Gastroesophageal sphincter (tissue), 4 donors: ENCODE data around the gene CLIP2. TPM values are rescaled to one million over a fixed set of nuclear protein-coding genes. Genes with fewer than 3 reads are reported as not detected.
"Not testable (repeated sequence)": the region's sequence is repeated elsewhere in the genome, so short reads cannot be mapped to it uniquely, and the experiment has no call there.

ENCODE experiments used
- ATAC-seq: fragments of 150-250 bp; one replicate; pipeline ENCODE4 v1.9.1; 2016; ENCODE audit warnings: mild to moderate bottlenecking, moderate library complexity
- H3K27ac ChIP-seq, 4 donors: fragments of 200-600 bp; sonication (generic) in 3 of 4; 1 replicate in 3 of 4; 2 replicates in 1 of 4; pipeline ENCODE4 v1.5.1; 2016 to 2019
- H3K27me3 ChIP-seq: fragments of 200-600 bp; sonication (generic); one replicate; pipeline ENCODE4 v1.5.1; 2019
- H3K36me3 ChIP-seq, 2 donors: fragments of 200-600 bp; sonication (generic); one replicate each; pipeline ENCODE4 v1.5.1; 2019; ENCODE audit warnings: control low read depth in 1 of 2
- H3K4me1 ChIP-seq, 3 donors: fragments of 200-600 bp; sonication (generic); 1 replicate in 2 of 3; 2 replicates in 1 of 3; pipeline ENCODE4 v1.5.1; 2016 to 2019; ENCODE audit warnings: control low read depth in 2 of 3
- H3K4me3 ChIP-seq, 2 donors: fragments of 200-600 bp; sonication (generic); one replicate each; pipeline ENCODE4 v1.5.1; 2019; ENCODE audit warnings: mild to moderate bottlenecking in 1 of 2, moderate library complexity in 1 of 2
- H3K9me3 ChIP-seq, 3 donors: fragments of 200-600 bp; sonication (generic); one replicate each; pipeline ENCODE4 v1.5.1; 2017 to 2019; ENCODE audit warnings: control low read depth in 2 of 3
- EP300 ChIP-seq: sonication (generic); formaldehyde crosslinking; IDR thresholded peaks from one replicate; pipeline ENCODE4 v1.6.1; 2017; ENCODE audit warnings: antibody characterized with exemption, mild to moderate bottlenecking
- POLR2A ChIP-seq, 2 donors: fragments of 450-650 bp; IDR thresholded peaks; one replicate each; pipeline ENCODE4 v1.6.1; 2017; ENCODE audit warnings: antibody characterized with exemption in 2 of 2, mild to moderate bottlenecking in 2 of 2, moderate library complexity in 1 of 2
- POLR2AphosphoS5 ChIP-seq: sonication (generic); formaldehyde crosslinking; IDR thresholded peaks from one replicate; pipeline ENCODE4 v1.6.1; 2017; ENCODE audit warnings: antibody characterized with exemption
- whole genome bisulfite sequencing, 2 donors: methylation state at CpG; one replicate each; pipeline ENCODE4 v1.1.5; 2018; ENCODE audit warnings: low coverage in 1 of 2; 5-methylcytosine and 5-hydroxymethylcytosine counted together
- total RNA-seq, 4 donors: library from RNA; depleted of rRNA; stranded (reverse); fragments of >200 nt; gene quantifications; one replicate each; pipeline ENCODE4 v1.1.0, GENCODE V29; 2016
- TF ChIP-seq, protein P1 (sequence below), 4 experiments: fragments of 200-600 bp in 2 of 4; fragments of 450-650 bp in 2 of 4; sonication (generic) in 1 of 4; IDR thresholded peaks; one replicate each; pipeline ENCODE4 v1.5.1; 2017 to 2019; ENCODE audit warnings: antibody characterized with exemption in 4 of 4, mild to moderate bottlenecking in 2 of 4, moderate library complexity in 2 of 4

The CLIP2 gene
- 10 to 100 TPM; 23.0 to 50.7 (median 35.5) TPM for total RNA-seq

DNA sequence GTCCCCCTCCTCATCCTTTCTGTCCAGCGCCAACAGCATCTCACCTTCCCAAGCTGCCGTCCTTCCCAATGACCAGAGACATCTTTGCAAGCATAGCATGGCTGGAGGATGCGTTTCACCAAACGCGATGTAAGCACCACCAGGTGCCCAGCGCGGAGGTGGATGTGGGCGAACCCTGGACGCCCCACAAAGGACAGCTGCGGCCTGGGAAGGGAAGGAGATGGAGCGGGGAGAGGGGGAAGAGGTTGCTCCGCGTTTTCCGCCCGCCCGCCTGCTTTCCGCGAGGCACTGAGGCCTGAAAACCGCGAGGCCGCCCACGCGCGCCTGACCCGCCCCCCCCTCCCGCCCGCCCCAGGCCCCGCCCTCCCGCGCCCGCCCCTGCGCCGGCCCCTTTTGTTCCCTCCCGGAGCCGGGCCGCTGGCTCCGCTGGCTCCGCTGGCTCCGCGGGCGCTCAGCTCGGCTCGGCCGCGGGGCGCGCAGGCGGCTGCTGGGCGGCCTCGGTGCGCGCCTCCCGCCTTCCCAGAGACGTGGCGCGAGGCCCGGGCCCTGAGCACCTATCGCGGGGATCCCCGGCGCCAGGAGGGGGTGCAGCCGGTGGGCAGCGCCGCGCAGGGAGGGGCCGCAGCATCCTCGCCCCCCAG lies at the start of gene CLIP2:
CLIP2 (plus strand) TSS at position 390 of the 641 bp plus-strand sequence. CDS start 28,140 bp downstream, outside the sequence.
- TF ChIP-seq EP300 = no peak
- TF ChIP-seq POLR2A (IDR thresholded peaks at IDR 0.05) = peak; percentile 33 to 37
- TF ChIP-seq POLR2AphosphoS5 = no peak
- TF ChIP-seq, protein P1, sequence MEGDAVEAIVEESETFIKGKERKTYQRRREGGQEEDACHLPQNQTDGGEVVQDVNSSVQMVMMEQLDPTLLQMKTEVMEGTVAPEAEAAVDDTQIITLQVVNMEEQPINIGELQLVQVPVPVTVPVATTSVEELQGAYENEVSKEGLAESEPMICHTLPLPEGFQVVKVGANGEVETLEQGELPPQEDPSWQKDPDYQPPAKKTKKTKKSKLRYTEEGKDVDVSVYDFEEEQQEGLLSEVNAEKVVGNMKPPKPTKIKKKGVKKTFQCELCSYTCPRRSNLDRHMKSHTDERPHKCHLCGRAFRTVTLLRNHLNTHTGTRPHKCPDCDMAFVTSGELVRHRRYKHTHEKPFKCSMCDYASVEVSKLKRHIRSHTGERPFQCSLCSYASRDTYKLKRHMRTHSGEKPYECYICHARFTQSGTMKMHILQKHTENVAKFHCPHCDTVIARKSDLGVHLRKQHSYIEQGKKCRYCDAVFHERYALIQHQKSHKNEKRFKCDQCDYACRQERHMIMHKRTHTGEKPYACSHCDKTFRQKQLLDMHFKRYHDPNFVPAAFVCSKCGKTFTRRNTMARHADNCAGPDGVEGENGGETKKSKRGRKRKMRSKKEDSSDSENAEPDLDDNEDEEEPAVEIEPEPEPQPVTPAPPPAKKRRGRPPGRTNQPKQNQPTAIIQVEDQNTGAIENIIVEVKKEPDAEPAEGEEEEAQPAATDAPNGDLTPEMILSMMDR (IDR thresholded peaks at IDR 0.05) = peak in 2 of 4 experiments; percentile 30 to 31
- Histone ChIP-seq H3K27ac (peak within 1 kb of the TSS; percentile 39 to 88 (median 82)), H3K4me3 (peak within 1 kb of the TSS; percentile 96 to 98), H3K4me1 (peaks cover 0 to 46% (median 14%) of the 10 kb centered on the region in 3 donors), H3K27me3 (no peaks in the 10 kb centered on the region), H3K9me3 (no peaks in the 10 kb centered on the region), H3K36me3 (no peaks in the 10 kb centered on the region)
- 0% methylated on average over 1 of the region's 67 CpGs; no CpG with 5 or more reads in 1 of the 2 donors for WGBS, 2 donors
- peak; percentile 93 for ATAC-seq

DNA sequence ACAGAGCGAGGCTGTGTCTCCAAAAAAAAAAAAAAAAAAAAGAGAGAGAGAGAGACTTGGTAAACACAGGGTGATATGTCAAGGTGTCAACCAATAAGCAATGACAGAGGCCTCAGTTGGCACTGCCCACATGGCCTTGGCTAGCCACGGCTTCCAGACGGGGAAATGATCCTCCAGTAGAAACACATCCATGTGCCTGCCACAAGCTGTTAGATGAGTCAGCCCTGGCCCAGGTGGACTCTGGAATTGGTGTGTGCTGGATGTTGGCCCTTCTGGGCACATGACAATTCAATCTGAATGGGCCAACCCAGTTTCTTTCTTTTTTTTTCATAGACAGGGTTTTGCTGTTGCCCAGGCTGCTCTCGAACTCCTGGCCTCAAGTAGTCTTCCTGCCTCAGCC lies 48.7 kb upstream of the CLIP2 start:
- no peak for ATAC-seq
- Histone ChIP-seq H3K9me3 (no peaks in the 10 kb centered on the region), H3K36me3 (peaks cover 0 to 98% of the 10 kb centered on the region in 2 donors), H3K27me3 (no peaks in the 10 kb centered on the region), H3K4me1 (no peaks in the 10 kb centered on the region), H3K4me3 (no peak overlapping the region), H3K27ac (no peak overlapping the region)
- TF ChIP-seq, protein P1 (IDR thresholded peaks at IDR 0.05) = no peak
- no peak for TF ChIP-seq POLR2AphosphoS5
- no peak for TF ChIP-seq EP300
- TF ChIP-seq POLR2A (IDR thresholded peaks at IDR 0.05) = no peak
- WGBS, 2 donors = 90% methylated on average over 2 of the region's 4 CpGs; no CpG with 5 or more reads in 1 of the 2 donors

DNA sequence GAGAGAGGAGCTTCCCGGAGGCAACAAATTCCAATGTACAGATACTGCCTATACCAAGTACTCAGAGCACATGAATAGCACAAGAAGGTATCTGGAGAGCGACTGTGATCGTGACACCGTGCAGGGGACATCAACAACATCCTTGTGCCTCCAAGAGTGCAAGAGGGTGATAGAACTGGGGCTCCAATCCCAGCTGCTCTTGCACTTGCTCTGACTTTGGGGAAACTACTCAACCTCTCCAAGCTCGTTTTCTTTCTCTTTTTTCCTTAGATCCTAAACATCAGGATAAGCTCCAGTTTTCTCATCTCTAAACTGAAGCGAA lies 47.1 kb upstream of the CLIP2 start:
- no peak for TF ChIP-seq EP300
- TF ChIP-seq POLR2A (IDR thresholded peaks at IDR 0.05) = no peak
- no peak for ATAC-seq
- 79 to 83% methylated on average over 6 of the region's 6 CpGs for WGBS, 2 donors
- Histone ChIP-seq H3K36me3 (peaks cover 0 to 98% of the 10 kb centered on the region in 2 donors), H3K4me1 (no peaks in the 10 kb centered on the region), H3K4me3 (no peak overlapping the region), H3K27me3 (no peaks in the 10 kb centered on the region), H3K27ac (no peak overlapping the region), H3K9me3 (no peaks in the 10 kb centered on the region)

DNA sequence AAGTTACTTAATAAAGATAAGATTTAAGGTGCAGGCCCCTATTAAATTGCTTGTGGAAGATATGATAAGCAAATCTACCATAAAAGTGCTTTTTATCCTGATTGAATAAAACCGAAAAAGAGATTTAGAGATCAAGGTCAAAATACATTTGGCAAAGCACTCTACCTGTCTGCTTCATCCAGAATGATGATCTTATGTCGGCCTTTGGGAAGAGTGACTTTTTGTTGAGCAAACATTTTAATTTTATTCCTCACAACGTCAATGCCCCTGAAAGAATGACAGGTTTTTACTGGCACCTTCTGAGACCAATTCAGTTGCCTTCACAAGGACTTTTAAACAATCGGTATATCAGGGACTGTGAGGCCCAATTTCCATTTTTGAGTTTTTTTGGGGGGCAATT lies 42.7 kb upstream of the CLIP2 start:
- H3K27ac ChIP-seq = no peak overlapping the region
- H3K36me3 ChIP-seq = peaks cover 0 to 98% of the 10 kb centered on the region in 2 donors
- H3K9me3 ChIP-seq = no peaks in the 10 kb centered on the region
- no peak overlapping the region for H3K4me3 ChIP-seq
- ATAC-seq = no peak
- WGBS, 2 donors = 70 to 82% methylated on average over 4 of the region's 4 CpGs
- H3K4me1 ChIP-seq = no peaks in the 10 kb centered on the region
- TF ChIP-seq POLR2A (IDR thresholded peaks at IDR 0.05) = no peak
- no peaks in the 10 kb centered on the region for H3K27me3 ChIP-seq

DNA sequence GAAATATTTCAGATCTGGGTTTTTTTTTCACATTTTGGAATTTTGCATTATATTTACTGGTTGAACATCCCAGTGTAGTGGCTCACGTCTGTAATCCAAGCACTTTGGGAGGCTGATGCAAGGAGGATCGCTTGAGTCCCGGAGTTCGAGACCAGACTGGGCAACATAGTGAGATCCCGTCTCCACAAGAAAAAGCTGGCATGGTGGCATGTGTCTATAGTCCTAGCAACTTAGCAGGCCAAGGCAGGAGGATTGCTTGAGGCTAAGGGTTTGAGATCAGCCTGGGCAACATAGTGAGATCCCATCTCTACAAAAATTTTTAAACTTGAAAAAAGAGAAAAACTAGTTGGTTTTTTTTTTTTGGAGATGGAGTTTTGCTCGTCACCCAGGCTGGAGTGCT lies 41.1 kb upstream of the CLIP2 start:
- ATAC-seq = no peak
- peaks cover 0 to 8% (median 2%) of the 10 kb centered on the region in 3 donors for H3K4me1 ChIP-seq
- 80 to 100% methylated on average over 1 to 2 of the region's 6 CpGs for WGBS, 2 donors
- peaks cover 0 to 83% of the 10 kb centered on the region in 2 donors for H3K36me3 ChIP-seq
- H3K27me3 ChIP-seq = no peaks in the 10 kb centered on the region
- no peak for TF ChIP-seq POLR2AphosphoS5
- no peak for TF ChIP-seq POLR2A (IDR thresholded peaks at IDR 0.05)
- TF ChIP-seq, protein P1 (IDR thresholded peaks at IDR 0.05) = no peak
- TF ChIP-seq EP300 = no peak
- no peak overlapping the region for H3K4me3 ChIP-seq
- no peak overlapping the region for H3K27ac ChIP-seq
- no peaks in the 10 kb centered on the region for H3K9me3 ChIP-seq

DNA sequence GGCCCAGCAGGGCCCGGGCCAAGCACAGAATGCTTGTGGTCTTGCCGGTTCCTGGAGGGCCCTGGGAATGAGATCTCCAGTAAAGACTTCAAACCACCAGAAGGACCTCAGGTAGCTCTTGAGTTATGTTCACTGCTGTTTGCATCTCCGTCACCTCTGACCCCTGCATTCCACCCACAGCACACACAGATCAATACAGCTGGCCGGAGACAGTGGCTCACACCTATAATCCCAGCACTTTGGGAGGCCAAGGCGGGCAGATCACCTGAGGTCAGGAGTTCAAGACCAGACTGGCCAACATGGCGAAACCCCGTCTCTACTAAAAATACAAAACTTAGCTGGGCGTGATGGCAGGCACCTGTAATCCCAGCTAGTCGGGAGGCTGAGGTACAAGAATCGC lies 40.1 kb upstream of the CLIP2 start:
- peaks cover 0 to 76% of the 10 kb centered on the region in 2 donors for H3K36me3 ChIP-seq
- H3K27me3 ChIP-seq, ATAC-seq, H3K27ac ChIP-seq, H3K9me3 ChIP-seq, H3K4me3 ChIP-seq: not testable (repeated sequence)
- peaks cover 0 to 15% (median 5%) of the 10 kb centered on the region in 3 donors for H3K4me1 ChIP-seq
- WGBS, 2 donors = 100% methylated on average over 1 of the region's 10 CpGs; no CpG with 5 or more reads in 1 of the 2 donors
